Activated B cell treated with CpG ODN at 0.5 μM for 24 hours (primary cell): ENCODE measurements around the gene EHMT1. TPM values are rescaled to one million over a fixed set of nuclear protein-coding genes. Genes with fewer than 3 reads are reported as not detected.

Experiments used
- ATAC-seq: fragments of 200-7000 bp; cut with Tn5 transposase; one replicate; pipeline ENCODE4 v1.10.0; 2021; ENCODE audit warnings: low read depth, mild to moderate bottlenecking, moderate library complexity
- CTCF ChIA-PET: fragments of 350-600 bp; sonication (Branson Sonifier 250); formaldehyde crosslinking; loops from one replicate; lab custom pipeline; 2021; ENCODE audit warnings: antibody characterized with exemption; lab: Charles Lee
- POLR2A ChIA-PET: fragments of 350-600 bp; sonication (Branson Sonifier 250); formaldehyde crosslinking; loops from one replicate; lab custom pipeline; 2021; ENCODE audit warnings: antibody characterized with exemption; lab: Charles Lee
- DNase-seq: peaks from one replicate; pipeline ENCODE4 v3.0.0; 2022
- H3K27ac Mint-ChIP-seq: one replicate; pipeline ENCODE4 v1.8.0; 2020; ENCODE audit warnings: mixed read lengths
- H3K27me3 Mint-ChIP-seq: one replicate; pipeline ENCODE4 v1.8.0; 2021; ENCODE audit warnings: mixed read lengths
- H3K36me3 Mint-ChIP-seq: one replicate; pipeline ENCODE4 v1.8.0; 2021; ENCODE audit warnings: low read depth, mixed read lengths
- H3K4me1 Mint-ChIP-seq: one replicate; pipeline ENCODE4 v1.8.0; 2021; ENCODE audit warnings: mixed read lengths
- H3K4me3 Mint-ChIP-seq: one replicate; pipeline ENCODE4 v1.8.0; 2020; ENCODE audit warnings: mild to moderate bottlenecking, mixed read lengths
- H3K9me3 Mint-ChIP-seq: one replicate; pipeline ENCODE4 v1.8.0; 2020; ENCODE audit warnings: mixed read lengths
- CTCF ChIP-seq: fragments of 200-600 bp; IDR thresholded peaks from one replicate; pipeline ENCODE4 v1.8.0; 2022; ENCODE audit warnings: antibody characterized with exemption, mild to moderate bottlenecking
- intact Hi-C: fragments of 100-400 bp; cut with micrococcal nuclease; formaldehyde crosslinking; loops from one replicate; pipeline ENCODE4 v1.15.1; 2024
- total RNA-seq: library from RNA; stranded (reverse); gene quantifications from 2 replicates; pipeline ENCODE4 v1.2.3, GENCODE V29; 2022

EHMT1 gene
- total RNA-seq, 1 donor from 2014 or later, result 163 TPM

GRCh38 chr9:137745541-137745991 lies 126.8 kb downstream of the EHMT1 start:
- CTCF ChIA-PET, result interaction anchor here (0.9 to 1.3 kb wide), 2 partner anchors 63 to 72 kb away, joined by 3 to 6 read pairs; no protein-coding TSS in a partner anchor
- Mint-ChIP-seq H3K27me3 (no peaks in the 10 kb centered on the region), H3K36me3 (peaks cover 63% of the 10 kb centered on the region), H3K4me3 (peak overlapping the region; percentile 60), H3K9me3 (no peaks in the 10 kb centered on the region), H3K4me1 (peaks cover 49% of the 10 kb centered on the region), H3K27ac (peak overlapping the region; percentile 91)
- peak; percentile 65 for DNase-seq
- POLR2A ChIA-PET, result interaction anchor here (1.0 to 4.5 kb wide), 4 partner anchors 14 to 127 kb away, joined by 3 to 103 read pairs (median 6); partner anchors contain the start of gene EHMT1
- intact Hi-C loops, result loop anchor here (1.0 kb wide), 2 partner anchors 14 to 72 kb away; no protein-coding TSS in a partner anchor
- ATAC-seq, result peak; percentile 95
- no peak for TF ChIP-seq CTCF

DNA sequence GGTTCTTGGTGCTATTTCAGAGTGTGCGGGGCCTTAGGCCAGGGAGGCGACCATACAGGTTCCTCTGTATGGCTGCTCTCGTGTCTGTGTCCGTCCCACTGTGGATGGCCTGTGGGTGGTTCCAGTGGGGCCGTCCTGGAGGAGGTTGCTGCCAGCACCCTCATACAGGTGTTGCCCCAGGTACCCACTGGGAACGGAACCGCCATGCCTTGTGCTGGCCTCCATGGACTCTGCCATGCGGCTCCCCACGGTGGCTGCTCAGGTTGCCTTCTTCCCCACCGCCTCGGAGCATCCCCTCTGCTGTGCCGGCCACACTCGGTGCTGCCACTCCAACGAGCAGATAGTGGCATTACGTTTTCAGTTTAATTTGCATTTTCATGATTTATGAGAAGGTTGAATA lies 129.5 kb downstream of the EHMT1 start:
- TF ChIP-seq CTCF, result no peak
- Mint-ChIP-seq H3K9me3 (no peaks in the 10 kb centered on the region), H3K36me3 (peaks cover 70% of the 10 kb centered on the region), H3K4me3 (no peak overlapping the region), H3K27me3 (no peaks in the 10 kb centered on the region), H3K27ac (no peak overlapping the region), H3K4me1 (peaks cover 36% of the 10 kb centered on the region)
- no peak for ATAC-seq
- intact Hi-C loops, result no loop called here
- no peak for DNase-seq
- CTCF ChIA-PET, result no interaction called here
- POLR2A ChIA-PET, result interaction anchor here (1.7 kb wide), 1 partner anchor 10 kb away, joined by 4 read pairs; no protein-coding TSS in a partner anchor

- intact Hi-C loops, result no loop called here
- Mint-ChIP-seq H3K4me1 (peaks cover 32% of the 10 kb centered on the region), H3K36me3 (peaks cover 68% of the 10 kb centered on the region), H3K27ac (no peak overlapping the region), H3K4me3 (no peak overlapping the region), H3K27me3 (no peaks in the 10 kb centered on the region), H3K9me3 (no peaks in the 10 kb centered on the region)
- no peak for TF ChIP-seq CTCF
- CTCF ChIA-PET, result interaction anchor here (0.7 kb wide), 1 partner anchor 863 kb away, joined by 3 read pairs; no protein-coding TSS in a partner anchor
- POLR2A ChIA-PET, result interaction anchor here (1.7 kb wide), 1 partner anchor 10 kb away, joined by 4 read pairs; no protein-coding TSS in a partner anchor
- DNase-seq (no peak), ATAC-seq (no peak)
Measured at GRCh38 chr9:137748741-137749140, 129.9 kb downstream of the EHMT1 start.

DNA sequence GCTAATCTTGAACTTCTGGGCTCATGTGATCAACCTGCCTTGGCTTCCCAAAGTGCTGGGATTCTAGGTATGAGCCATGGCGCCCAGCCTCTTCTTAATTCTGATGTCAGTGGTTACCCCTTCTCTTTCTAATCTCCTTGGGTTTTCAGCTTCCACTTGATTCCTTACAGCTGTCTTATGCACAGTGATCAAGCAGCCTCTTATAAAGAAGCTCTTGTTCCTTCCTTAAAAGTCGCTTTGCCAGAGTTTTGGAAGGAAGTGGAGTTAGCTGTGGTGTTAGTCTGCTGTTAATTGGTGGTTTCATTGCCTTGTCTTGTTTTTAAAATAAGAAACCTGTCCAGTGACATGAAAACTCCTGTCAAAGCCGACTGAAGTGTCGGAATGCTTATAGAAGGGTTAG lies 130.7 kb downstream of the EHMT1 start:
- no peak for ATAC-seq
- peaks cover 25% of the 10 kb centered on the region for H3K4me1 Mint-ChIP-seq
- H3K36me3 Mint-ChIP-seq, result peaks cover 69% of the 10 kb centered on the region
- intact Hi-C loops, result no loop called here
- H3K27ac Mint-ChIP-seq, result no peak overlapping the region
- POLR2A ChIA-PET, result interaction anchor here (1.7 kb wide), 1 partner anchor 9 kb away, joined by 4 read pairs; no protein-coding TSS in a partner anchor
- DNase-seq, result no peak
- no peaks in the 10 kb centered on the region for H3K27me3 Mint-ChIP-seq
- no peak for TF ChIP-seq CTCF
- CTCF ChIA-PET, result no interaction called here
- no peak overlapping the region for H3K4me3 Mint-ChIP-seq
- no peaks in the 10 kb centered on the region for H3K9me3 Mint-ChIP-seq

DNA sequence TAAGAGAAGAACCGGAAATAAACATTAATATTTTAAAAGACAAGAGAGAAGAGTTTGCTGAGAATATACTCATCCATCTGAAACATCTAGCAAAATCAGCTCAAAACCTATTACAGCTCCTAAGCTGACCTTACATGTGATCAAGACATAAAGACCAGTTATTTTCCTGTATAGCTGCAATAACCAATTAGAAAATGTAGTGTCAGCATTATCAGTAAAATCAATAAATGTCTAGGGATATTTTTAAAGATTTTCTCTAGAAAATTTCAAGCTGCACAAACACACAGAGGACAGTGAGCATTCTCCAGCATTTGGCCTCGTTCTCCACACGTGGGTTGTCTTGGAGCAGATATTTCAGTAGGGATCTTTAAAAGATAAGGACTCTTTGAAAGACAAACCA lies 131.2 kb downstream of the EHMT1 start:
- ATAC-seq, result no peak
- ChIA-PET CTCF (no interaction called here), POLR2A (interaction anchor here (1.3 to 1.7 kb wide), 2 partner anchors 8 to 11 kb away, joined by 4 read pairs; no protein-coding TSS in a partner anchor)
- no peak overlapping the region for H3K4me3 Mint-ChIP-seq
- no peaks in the 10 kb centered on the region for H3K27me3 Mint-ChIP-seq
- peaks cover 70% of the 10 kb centered on the region for H3K36me3 Mint-ChIP-seq
- DNase-seq, result no peak
- H3K4me1 Mint-ChIP-seq, result peaks cover 20% of the 10 kb centered on the region
- intact Hi-C loops, result no loop called here
- no peak for TF ChIP-seq CTCF
- no peaks in the 10 kb centered on the region for H3K9me3 Mint-ChIP-seq
- H3K27ac Mint-ChIP-seq, result no peak overlapping the region
